ENCODE data around the gene MAGEB3. TPM values are rescaled to one million over a fixed set of nuclear protein-coding genes. Genes with fewer than 3 reads are reported as not detected.

Gene MAGEB3
- total and polyA plus RNA-seq, 9 of the 15 experiments (the other 6 are each of a cell fraction or from before 2014, with no cell fraction given), result 0.07 to 0.11 TPM; not detected in 7

DNA sequence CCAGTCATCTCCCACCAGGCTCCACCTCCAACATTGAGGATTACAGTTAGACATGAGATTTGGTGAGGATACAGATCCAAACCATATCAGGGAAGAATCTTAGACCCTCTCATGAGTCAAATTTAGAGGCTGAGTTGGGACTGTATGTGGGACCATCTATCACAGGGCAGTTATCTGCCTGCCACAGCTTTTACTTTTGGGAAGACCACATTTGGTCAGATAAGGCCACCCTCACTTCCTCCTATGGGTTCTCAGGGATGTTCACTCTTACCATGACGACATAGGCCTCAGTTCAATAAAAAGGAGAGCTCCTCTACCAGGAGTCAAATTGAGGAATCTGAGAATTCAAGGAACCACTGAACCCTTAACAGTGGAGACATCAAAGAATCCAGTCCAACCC, 13.0 kb upstream of the MAGEB3 start (continued):
- TF ChIP-seq, protein P1, sequence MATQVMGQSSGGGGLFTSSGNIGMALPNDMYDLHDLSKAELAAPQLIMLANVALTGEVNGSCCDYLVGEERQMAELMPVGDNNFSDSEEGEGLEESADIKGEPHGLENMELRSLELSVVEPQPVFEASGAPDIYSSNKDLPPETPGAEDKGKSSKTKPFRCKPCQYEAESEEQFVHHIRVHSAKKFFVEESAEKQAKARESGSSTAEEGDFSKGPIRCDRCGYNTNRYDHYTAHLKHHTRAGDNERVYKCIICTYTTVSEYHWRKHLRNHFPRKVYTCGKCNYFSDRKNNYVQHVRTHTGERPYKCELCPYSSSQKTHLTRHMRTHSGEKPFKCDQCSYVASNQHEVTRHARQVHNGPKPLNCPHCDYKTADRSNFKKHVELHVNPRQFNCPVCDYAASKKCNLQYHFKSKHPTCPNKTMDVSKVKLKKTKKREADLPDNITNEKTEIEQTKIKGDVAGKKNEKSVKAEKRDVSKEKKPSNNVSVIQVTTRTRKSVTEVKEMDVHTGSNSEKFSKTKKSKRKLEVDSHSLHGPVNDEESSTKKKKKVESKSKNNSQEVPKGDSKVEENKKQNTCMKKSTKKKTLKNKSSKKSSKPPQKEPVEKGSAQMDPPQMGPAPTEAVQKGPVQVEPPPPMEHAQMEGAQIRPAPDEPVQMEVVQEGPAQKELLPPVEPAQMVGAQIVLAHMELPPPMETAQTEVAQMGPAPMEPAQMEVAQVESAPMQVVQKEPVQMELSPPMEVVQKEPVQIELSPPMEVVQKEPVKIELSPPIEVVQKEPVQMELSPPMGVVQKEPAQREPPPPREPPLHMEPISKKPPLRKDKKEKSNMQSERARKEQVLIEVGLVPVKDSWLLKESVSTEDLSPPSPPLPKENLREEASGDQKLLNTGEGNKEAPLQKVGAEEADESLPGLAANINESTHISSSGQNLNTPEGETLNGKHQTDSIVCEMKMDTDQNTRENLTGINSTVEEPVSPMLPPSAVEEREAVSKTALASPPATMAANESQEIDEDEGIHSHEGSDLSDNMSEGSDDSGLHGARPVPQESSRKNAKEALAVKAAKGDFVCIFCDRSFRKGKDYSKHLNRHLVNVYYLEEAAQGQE (IDR thresholded peaks at IDR 0.05; ENCODE audit: borderline replicate concordance), result no peak
- TF ChIP-seq, protein P1 (CRISPR knock-in tag; IDR thresholded peaks at IDR 0.05; ENCODE audit: low read depth), result no peak
- TF ChIP-seq CBFA2T3 (IDR thresholded peaks at IDR 0.05) (peak; percentile 69), KLF16 (IDR thresholded peaks at IDR 0.05) (0 out of 2 replicates have a peak, but pooled peaks have one; percentile 16), FOSL1 (tag; conservative IDR thresholded peaks at IDR 0.05) (peak; percentile 81), PRPF4 (IDR thresholded peaks at IDR 0.05; ENCODE audit: insufficient read depth, low read depth, low read length, poor library complexity, severe bottlenecking) (no peak), XRCC4 (IDR thresholded peaks at IDR 0.05; ENCODE audit: extremely low read depth, insufficient read depth, insufficient read length) (no peak), TBL1XR1 (IDR thresholded peaks at IDR 0.05; ENCODE audit: low read length in 2 of 2) (no peak), SRF (CRISPR knock-in tag; IDR thresholded peaks at IDR 0.05) (peak in 1 of 2 experiments; percentile 76; a peak in 1 of 4 replicates), SMARCE1 (IDR thresholded peaks at IDR 0.05) (peak; percentile 66; the same call in 1 of the 2 replicates), ARHGAP35 (IDR thresholded peaks at IDR 0.05; ENCODE audit: partially characterized antibody) (no peak), ZFP30 (CRISPR knock-in tag; IDR thresholded peaks at IDR 0.05; ENCODE audit: borderline replicate concordance) (no peak), ZNF778 (CRISPR knock-in tag; IDR thresholded peaks at IDR 0.05) (no peak), GATAD2B (IDR thresholded peaks at IDR 0.05; ENCODE audit: borderline replicate concordance) (no peak), BDP1 (IDR thresholded peaks at IDR 0.05; ENCODE audit: insufficient read depth, insufficient read length) (no peak), ZNF77 (CRISPR knock-in tag; IDR thresholded peaks at IDR 0.05) (no peak), FOS (IDR thresholded peaks at IDR 0.05; ENCODE audit: extremely low read depth, insufficient read length) (no peak)
- TF ChIP-seq, protein P2, sequence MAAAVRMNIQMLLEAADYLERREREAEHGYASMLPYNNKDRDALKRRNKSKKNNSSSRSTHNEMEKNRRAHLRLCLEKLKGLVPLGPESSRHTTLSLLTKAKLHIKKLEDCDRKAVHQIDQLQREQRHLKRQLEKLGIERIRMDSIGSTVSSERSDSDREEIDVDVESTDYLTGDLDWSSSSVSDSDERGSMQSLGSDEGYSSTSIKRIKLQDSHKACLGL (CRISPR knock-in tag; IDR thresholded peaks at IDR 0.05; ENCODE audit: borderline replicate concordance, poor library complexity, severe bottlenecking), result no peak
- TF ChIP-seq, protein P3, sequence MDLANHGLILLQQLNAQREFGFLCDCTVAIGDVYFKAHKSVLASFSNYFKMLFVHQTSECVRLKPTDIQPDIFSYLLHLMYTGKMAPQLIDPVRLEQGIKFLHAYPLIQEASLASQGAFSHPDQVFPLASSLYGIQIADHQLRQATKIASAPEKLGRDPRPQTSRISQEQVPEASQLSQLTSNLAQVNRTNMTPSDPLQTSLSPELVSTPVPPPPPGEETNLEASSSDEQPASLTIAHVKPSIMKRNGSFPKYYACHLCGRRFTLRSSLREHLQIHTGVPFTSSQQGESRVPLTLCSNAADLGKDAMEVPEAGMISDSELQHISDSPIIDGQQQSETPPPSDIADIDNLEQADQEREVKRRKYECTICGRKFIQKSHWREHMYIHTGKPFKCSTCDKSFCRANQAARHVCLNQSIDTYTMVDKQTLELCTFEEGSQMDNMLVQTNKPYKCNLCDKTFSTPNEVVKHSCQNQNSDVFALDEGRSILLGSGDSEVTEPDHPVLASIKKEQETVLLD (IDR thresholded peaks at IDR 0.05), result no peak; the same call in 1 of the 2 replicates
